ENCODE results near the gene SLC3A2. TPM values are rescaled to one million over a fixed set of nuclear protein-coding genes. Genes with fewer than 3 reads are reported as not detected.

SLC3A2 gene
- total RNA-seq, 1 donor from 2014 or later = 399 TPM

GRCh38 chr11:62892077-62892922 lies 11.6 kb downstream of the SLC3A2 start:
- Mint-ChIP-seq H3K4me1 (ENCODE audit: low read depth) (peaks cover 5% of the 10 kb centered on the region), H3K4me3 (no peak overlapping the region), H3K36me3 (ENCODE audit: low read depth) (peaks cover 23% of the 10 kb centered on the region), H3K27me3 (ENCODE audit: insufficient read depth) (peaks cover 6% of the 10 kb centered on the region), H3K9me3 (no peaks in the 10 kb centered on the region), H3K27ac (no peak overlapping the region)
- DNase-seq (ENCODE audit: low spot score) = no peak
- intact Hi-C loops (cut with micrococcal nuclease) = no loop called here

DNA sequence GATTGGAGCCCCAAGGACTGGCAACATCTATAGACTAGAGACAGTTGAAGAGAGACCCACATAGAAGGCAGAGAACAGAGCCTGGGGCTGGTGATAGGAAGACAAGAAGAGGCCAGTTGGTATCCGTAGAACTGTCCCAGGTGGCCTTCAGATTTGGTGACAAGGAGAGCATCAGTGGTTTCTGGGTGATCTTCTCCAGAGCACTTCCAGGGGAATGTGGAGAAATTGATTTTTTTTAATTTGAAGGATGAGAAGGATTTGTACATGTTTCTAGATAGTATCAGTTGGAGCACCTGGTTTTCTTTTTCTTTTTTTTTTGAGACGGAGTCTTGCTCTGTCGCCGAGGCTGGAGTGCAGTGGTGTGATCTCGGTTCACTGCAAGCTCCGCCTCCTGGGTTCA lies 14.8 kb downstream of the SLC3A2 start:
- no peak for DNase-seq (ENCODE audit: low spot score)
- no peak overlapping the region for H3K27ac Mint-ChIP-seq
- no peaks in the 10 kb centered on the region for H3K4me1 Mint-ChIP-seq (ENCODE audit: low read depth)
- H3K36me3 Mint-ChIP-seq (ENCODE audit: low read depth) = no peaks in the 10 kb centered on the region
- intact Hi-C loops (cut with micrococcal nuclease) = no loop called here
- no peaks in the 10 kb centered on the region for H3K9me3 Mint-ChIP-seq
- H3K27me3 Mint-ChIP-seq (ENCODE audit: insufficient read depth) = peaks cover 14% of the 10 kb centered on the region
- H3K4me3 Mint-ChIP-seq = no peak overlapping the region

GRCh38 chr11:62896049-62896448 lies 15.4 kb downstream of the SLC3A2 start:
- Mint-ChIP-seq H3K27me3 (ENCODE audit: insufficient read depth) (peaks cover 18% of the 10 kb centered on the region), H3K4me1 (ENCODE audit: low read depth) (no peaks in the 10 kb centered on the region), H3K27ac (no peak overlapping the region), H3K36me3 (ENCODE audit: low read depth) (no peaks in the 10 kb centered on the region), H3K4me3 (no peak overlapping the region), H3K9me3 (no peaks in the 10 kb centered on the region)
- no peak for DNase-seq (ENCODE audit: low spot score)
- intact Hi-C loops (cut with micrococcal nuclease) = no loop called here

GRCh38 chr11:62897311-62897710 lies 16.6 kb downstream of the SLC3A2 start:
- Mint-ChIP-seq H3K4me1 (ENCODE audit: low read depth) (peaks cover 6% of the 10 kb centered on the region), H3K4me3 (no peak overlapping the region), H3K36me3 (ENCODE audit: low read depth) (no peaks in the 10 kb centered on the region), H3K9me3 (no peaks in the 10 kb centered on the region), H3K27ac (no peak overlapping the region), H3K27me3 (ENCODE audit: insufficient read depth) (peaks cover 23% of the 10 kb centered on the region)
- intact Hi-C loops (cut with micrococcal nuclease) = no loop called here
- no peak for DNase-seq (ENCODE audit: low spot score)

DNA sequence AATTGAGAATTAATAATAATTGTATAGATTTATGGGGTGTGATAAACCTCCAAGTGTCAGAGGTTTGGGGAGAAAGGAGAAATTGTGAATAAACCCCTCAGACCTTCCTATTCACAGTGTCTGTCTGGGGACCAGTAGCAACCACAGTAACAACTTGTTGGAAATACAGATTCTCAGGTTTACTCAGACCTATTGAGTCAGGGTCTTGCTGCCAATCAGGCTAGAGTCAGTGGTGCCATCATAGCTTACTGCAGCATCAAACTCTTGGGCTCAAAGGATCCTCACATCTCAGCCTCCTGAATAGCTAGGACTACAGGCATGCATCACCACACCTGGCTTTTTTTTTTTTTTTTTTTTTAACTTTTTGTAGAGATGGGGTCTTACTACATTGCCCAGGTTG lies 17.3 kb downstream of the SLC3A2 start:
- no peak overlapping the region for H3K27ac Mint-ChIP-seq
- no peaks in the 10 kb centered on the region for H3K9me3 Mint-ChIP-seq
- no peaks in the 10 kb centered on the region for H3K36me3 Mint-ChIP-seq (ENCODE audit: low read depth)
- DNase-seq (ENCODE audit: low spot score) = no peak
- intact Hi-C loops (cut with micrococcal nuclease) = no loop called here
- H3K4me3 Mint-ChIP-seq = no peak overlapping the region
- peaks cover 22% of the 10 kb centered on the region for H3K27me3 Mint-ChIP-seq (ENCODE audit: insufficient read depth)
- peaks cover 13% of the 10 kb centered on the region for H3K4me1 Mint-ChIP-seq (ENCODE audit: low read depth)

GRCh38 chr11:62902932-62903331 lies 22.2 kb downstream of the SLC3A2 start:
- H3K4me3 Mint-ChIP-seq = no peak overlapping the region
- H3K9me3 Mint-ChIP-seq = no peaks in the 10 kb centered on the region
- peaks cover 26% of the 10 kb centered on the region for H3K4me1 Mint-ChIP-seq (ENCODE audit: low read depth)
- H3K27me3 Mint-ChIP-seq (ENCODE audit: insufficient read depth) = peaks cover 26% of the 10 kb centered on the region
- no peak overlapping the region for H3K27ac Mint-ChIP-seq
- intact Hi-C loops (cut with micrococcal nuclease) = no loop called here
- DNase-seq (ENCODE audit: low spot score) = no peak
- no peaks in the 10 kb centered on the region for H3K36me3 Mint-ChIP-seq (ENCODE audit: low read depth)

- H3K36me3 Mint-ChIP-seq (ENCODE audit: low read depth) = no peaks in the 10 kb centered on the region
- intact Hi-C loops (cut with micrococcal nuclease) = no loop called here
- no peaks in the 10 kb centered on the region for H3K9me3 Mint-ChIP-seq
- peaks cover 16% of the 10 kb centered on the region for H3K27me3 Mint-ChIP-seq (ENCODE audit: insufficient read depth)
- H3K4me1 Mint-ChIP-seq (ENCODE audit: low read depth) = peaks cover 26% of the 10 kb centered on the region
- H3K27ac Mint-ChIP-seq = no peak overlapping the region
- H3K4me3 Mint-ChIP-seq = no peak overlapping the region
- DNase-seq (ENCODE audit: low spot score) = no peak
Observed at GRCh38 chr11:62905296-62905695, 24.6 kb downstream of the SLC3A2 start.

GRCh38 chr11:62905927-62906531 lies 25.3 kb downstream of the SLC3A2 start:
- Mint-ChIP-seq H3K4me3 (no peak overlapping the region), H3K27me3 (ENCODE audit: insufficient read depth) (peaks cover 13% of the 10 kb centered on the region), H3K36me3 (ENCODE audit: low read depth) (no peaks in the 10 kb centered on the region), H3K27ac (no peak overlapping the region), H3K9me3 (no peaks in the 10 kb centered on the region), H3K4me1 (ENCODE audit: low read depth) (peaks cover 26% of the 10 kb centered on the region)
- peak; percentile 68 for DNase-seq (ENCODE audit: low spot score)
- intact Hi-C loops (cut with micrococcal nuclease) = loop anchor here (1.0 kb wide), 3 partner anchors 69 to 306 kb away; no protein-coding TSS in a partner anchor

GRCh38 chr11:62908468-62909072 lies 27.9 kb downstream of the SLC3A2 start:
- Mint-ChIP-seq H3K9me3 (no peaks in the 10 kb centered on the region), H3K36me3 (ENCODE audit: low read depth) (no peaks in the 10 kb centered on the region), H3K27me3 (ENCODE audit: insufficient read depth) (peaks cover 8% of the 10 kb centered on the region), H3K4me3 (no peak overlapping the region), H3K4me1 (ENCODE audit: low read depth) (peaks cover 17% of the 10 kb centered on the region), H3K27ac (no peak overlapping the region)
- DNase-seq (ENCODE audit: low spot score) = no peak
- intact Hi-C loops (cut with micrococcal nuclease) = no loop called here

DNA sequence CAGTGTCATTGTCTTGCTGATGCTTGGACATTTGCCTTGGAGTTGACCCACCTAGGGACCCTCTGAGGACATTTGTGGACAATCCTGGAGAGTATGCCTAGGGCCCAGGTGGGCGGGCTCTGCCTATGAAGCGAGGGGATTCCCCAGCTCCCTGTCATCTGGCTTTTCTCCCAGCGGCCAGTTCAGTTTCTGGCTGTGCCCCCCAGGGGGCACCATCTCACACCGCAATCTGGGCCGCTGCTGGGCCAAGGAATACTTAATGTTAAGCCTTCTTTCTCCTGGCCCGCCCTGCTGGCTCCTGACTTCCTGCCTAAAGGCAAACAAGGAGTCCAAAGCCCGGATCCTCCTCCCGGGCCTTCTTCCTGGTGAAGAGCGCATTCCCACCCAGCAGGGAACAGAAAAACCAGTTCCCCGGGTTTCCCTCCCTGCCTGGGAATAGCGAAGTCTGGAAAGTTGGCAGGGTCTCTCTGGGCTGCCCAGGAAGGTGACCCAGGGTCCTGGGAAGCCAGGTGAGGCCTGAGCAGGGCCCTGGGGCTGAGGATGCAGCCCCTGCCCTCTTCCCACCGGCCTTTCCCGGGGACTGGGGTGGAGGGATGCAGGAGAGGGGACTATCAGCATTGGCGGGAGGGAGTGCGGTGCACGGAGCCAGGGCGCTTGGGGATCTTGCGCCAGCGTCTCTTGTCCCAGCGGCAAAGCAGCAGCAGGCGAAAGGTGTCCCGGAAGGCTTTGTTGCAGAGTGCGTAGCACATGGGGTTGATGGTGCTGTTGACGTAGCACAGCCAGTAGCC lies 28.6 kb downstream of the SLC3A2 start:
- peaks cover 17% of the 10 kb centered on the region for H3K4me1 Mint-ChIP-seq (ENCODE audit: low read depth)
- intact Hi-C loops (cut with micrococcal nuclease) = no loop called here
- DNase-seq (ENCODE audit: low spot score) = no peak
- H3K27me3 Mint-ChIP-seq (ENCODE audit: insufficient read depth) = peaks cover 8% of the 10 kb centered on the region
- no peaks in the 10 kb centered on the region for H3K36me3 Mint-ChIP-seq (ENCODE audit: low read depth)
- no peak overlapping the region for H3K27ac Mint-ChIP-seq
- H3K9me3 Mint-ChIP-seq = no peaks in the 10 kb centered on the region
- H3K4me3 Mint-ChIP-seq = no peak overlapping the region

GRCh38 chr11:62910141-62910882 lies 29.6 kb downstream of the SLC3A2 start:
- peaks cover 8% of the 10 kb centered on the region for H3K27me3 Mint-ChIP-seq (ENCODE audit: insufficient read depth)
- intact Hi-C loops (cut with micrococcal nuclease) = no loop called here
- H3K27ac Mint-ChIP-seq = no peak overlapping the region
- H3K4me1 Mint-ChIP-seq (ENCODE audit: low read depth) = peaks cover 13% of the 10 kb centered on the region
- DNase-seq (ENCODE audit: low spot score) = no peak
- no peak overlapping the region for H3K4me3 Mint-ChIP-seq
- no peaks in the 10 kb centered on the region for H3K9me3 Mint-ChIP-seq
- H3K36me3 Mint-ChIP-seq (ENCODE audit: low read depth) = no peaks in the 10 kb centered on the region
